Sciatic nerve (tissue), 2 donors: ENCODE measurements around the gene GBE1. TPM values are rescaled to one million over a fixed set of nuclear protein-coding genes. Genes with fewer than 3 reads are reported as not detected.
"Not testable (repeated sequence)": the region's sequence is repeated elsewhere in the genome, so short reads cannot be mapped to it uniquely, and the experiment has no call there.

Source experiments
- ATAC-seq: fragments of 200-7000 bp; cut with Tn5 transposase; one replicate; pipeline ENCODE4 v1.9.1; 2020; ENCODE audit warnings: mild to moderate bottlenecking, moderate library complexity
- DNase-seq: peaks from one replicate; pipeline ENCODE4 v3.0.0-alpha.2; 2020; ENCODE audit warnings: low spot score
- intact Hi-C: fragments of 100-400 bp; cut with DNase I; formaldehyde crosslinking; loops from one replicate; pipeline ENCODE4 v1.14.2; 2022
- total RNA-seq: library from RNA; stranded (reverse); fragmentation: NEBNext Ultra II Directional; extraction: Animal tissue kit (Norgen Biotek cat#: 25700); gene quantifications from one replicate; pipeline ENCODE4 v1.2.1, GENCODE V29; 2021
- donor health status: DM: no; HTN: no; CAD: no.
- donor health status: DM: no; HTN: no; CAD: no.

Gene GBE1
- total RNA-seq, result 40.1 TPM

DNA sequence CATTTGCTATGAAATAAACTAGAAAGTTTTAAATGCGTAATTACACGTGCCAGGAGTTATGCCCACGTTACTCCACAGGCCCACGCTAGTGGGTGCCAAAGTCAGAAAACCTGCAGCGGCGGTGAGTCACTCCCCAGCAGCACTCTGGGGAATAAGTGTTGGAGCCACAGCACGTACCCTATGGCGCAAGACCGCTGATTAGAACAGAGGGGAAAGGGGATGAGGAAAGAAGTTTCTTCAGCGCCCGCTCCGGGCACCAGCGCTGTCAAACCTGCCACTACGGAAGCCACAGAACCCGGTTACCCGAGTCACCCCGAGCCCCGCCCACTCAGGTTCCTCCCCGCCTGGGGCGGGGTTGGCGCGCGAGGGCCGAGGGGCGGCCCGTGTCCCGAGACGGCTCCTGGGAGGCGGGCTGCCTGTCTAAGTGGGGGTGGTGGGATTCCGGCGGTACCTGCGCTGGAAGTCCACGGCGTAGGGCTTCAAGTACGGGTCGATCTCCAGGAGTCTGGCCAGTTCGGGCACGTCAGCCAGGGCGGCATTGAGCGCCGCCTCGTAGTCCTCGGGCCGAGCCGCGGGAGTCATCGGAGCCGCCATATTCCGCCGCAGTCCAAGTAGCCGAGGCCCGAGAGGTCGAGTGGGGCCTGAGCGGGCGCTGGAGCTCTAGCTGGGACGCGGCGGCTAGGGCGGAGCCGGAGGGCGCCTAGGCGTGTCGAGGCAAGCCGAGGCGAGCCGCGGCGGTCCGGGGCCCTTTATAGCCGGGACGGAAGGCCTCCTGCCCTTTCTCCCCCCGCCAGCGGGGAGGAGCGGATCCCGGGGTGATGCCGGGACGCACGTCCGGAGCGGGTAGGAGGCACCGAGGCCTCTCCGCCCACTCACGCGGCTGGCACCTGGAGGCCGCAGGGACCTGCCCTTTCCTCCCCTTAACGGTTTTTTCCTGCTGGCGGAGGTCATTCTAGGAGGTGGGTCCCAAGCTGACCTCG lies at the start of gene GBE1:
Gene GBE1 (minus strand): TSS at position 722 of the 980 bp plus-strand sequence. CDS start 128 bp downstream, at position 594.
- intact Hi-C loops, result no loop called here
- ATAC-seq (peak; percentile 96), DNase-seq (peak; percentile 92)

DNA sequence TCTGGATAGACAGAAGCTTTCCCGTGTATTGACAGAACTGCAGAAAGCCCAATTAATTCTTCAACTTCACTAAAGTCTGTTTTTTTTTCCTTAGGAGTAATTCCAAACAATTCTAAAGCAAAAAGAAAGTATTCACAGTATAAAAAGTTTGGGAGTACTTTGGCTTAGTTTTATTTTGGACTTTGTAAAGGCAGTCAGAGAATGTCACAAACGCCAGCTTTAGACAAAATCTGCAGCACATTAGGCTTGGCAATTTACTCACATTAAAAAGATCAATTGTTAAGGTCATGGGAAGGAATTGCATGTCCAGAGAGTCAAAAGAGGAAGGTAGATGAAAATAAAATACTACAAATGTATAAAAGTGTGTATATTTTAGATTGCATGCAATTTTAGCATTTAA lies 47.5 kb upstream of the GBE1 start:
- no peak for ATAC-seq
- no peak for DNase-seq
- intact Hi-C loops, result no loop called here

DNA sequence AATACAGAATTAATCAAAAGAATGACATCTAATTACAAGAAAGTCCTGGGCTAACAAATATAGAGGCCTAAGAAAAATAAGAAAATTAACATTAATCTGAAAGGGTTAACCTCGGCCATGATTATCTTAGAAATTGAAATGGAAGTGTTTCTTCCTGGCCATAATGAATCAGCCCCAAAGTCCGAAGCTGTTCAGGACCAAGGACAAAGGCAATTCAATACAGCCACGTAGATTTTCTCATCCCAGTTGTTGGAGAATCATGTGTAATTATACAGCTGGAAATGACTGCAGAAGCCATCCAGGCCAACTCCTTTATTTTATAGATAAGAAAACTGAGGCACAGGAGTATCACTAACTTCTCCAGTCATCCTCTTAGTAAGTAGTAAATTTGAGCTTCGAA lies 38.0 kb upstream of the GBE1 start:
- no peak for DNase-seq
- no peak for ATAC-seq
- intact Hi-C loops, result no loop called here

DNA sequence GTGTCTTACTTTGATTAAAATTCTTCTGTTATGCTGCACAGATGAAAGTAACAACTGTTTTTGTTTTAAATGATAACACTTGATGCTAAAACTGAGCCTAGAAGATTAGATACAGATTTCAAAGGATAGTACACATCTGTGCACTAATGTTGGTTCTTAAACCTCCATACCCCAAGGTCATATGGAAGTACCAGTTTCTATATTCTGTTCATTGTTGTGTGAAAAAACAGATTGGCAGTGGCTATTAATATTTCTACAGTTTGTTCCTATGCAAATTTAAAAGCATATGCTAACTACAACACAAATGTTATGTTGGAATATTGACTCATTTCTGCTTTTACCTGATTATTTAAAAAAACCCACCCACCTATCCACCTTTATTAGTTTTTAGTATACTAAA lies 32.0 kb upstream of the GBE1 start:
- intact Hi-C loops, result no loop called here
- no peak for DNase-seq
- ATAC-seq, result no peak

DNA sequence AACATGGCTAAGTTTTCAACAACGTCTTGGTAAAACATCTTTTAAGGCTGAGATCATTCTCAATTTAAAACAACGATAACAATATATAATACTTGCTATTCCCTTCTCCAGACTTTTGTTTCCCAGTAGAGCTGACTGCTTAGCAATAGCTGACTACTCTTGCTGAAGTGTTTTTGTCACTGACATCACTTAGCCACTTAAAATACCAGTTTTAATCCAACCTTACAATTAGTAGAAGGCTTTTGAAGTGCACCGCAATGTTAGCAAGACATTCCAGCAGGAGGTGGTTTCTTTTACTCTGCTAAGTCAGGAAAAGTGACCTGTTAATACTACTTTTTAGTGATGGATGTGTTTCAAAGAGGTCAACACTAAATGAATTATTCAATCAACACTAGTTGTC lies 28.7 kb upstream of the GBE1 start:
- intact Hi-C loops, result no loop called here
- ATAC-seq (no peak), DNase-seq (no peak)

DNA sequence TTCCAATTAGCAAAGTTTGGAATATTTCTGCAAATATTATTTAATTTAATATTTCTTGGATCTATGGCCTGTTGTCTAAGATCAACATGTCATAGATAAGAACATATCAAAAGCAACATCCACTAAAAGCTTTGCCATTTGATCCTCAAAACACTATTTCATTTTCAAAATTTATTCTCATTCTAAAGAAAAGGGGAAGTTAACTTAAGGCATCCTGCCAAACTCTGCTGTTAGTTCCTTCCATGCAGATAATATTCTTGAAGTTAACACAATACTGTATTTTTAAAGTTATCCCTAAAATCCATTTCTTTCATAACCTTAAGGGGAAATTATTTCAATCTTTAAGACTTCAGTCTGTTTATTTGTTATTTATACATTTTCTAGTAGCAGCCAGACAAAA lies 28.2 kb upstream of the GBE1 start:
- intact Hi-C loops, result no loop called here
- ATAC-seq, result no peak
- DNase-seq, result no peak

DNA sequence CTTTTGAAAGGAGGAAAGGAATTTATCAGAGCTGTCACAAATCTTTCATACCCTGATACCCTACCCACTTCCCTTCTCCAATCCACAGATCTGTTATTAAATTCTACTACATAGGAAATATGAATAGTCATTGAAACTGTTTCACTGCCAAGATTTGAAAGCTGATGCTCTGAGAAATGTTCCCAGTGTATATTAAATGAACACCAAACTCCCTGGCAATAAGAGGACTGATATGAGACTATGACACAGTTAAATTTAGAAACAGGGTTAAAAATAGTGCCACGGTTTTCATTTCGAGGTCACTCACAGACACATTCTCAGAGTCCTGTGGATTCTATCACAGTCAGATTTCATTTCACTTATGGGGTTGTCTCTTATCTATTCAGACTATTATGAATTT lies 27.2 kb upstream of the GBE1 start:
- DNase-seq (no peak), ATAC-seq (no peak)
- intact Hi-C loops, result no loop called here

DNA sequence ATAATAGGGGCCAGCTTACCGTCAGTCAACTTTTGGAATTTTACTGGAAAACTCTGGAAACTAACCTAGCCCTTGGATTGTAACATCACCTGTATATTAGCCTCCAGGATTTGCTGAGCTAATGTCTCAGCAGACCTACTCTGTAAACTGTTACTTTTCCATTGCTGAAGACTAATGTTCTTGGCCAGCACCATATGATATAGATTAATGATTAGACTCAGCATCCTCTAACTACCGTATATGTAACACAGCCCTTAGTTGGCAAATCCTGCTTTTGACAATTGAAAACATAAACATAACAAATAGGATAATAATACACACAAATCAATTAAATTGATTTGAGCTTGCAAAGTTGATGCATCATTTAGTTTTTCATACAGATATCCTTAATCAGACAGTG lies 26.6 kb upstream of the GBE1 start:
- ATAC-seq (no peak), DNase-seq (no peak)
- intact Hi-C loops, result no loop called here

DNA sequence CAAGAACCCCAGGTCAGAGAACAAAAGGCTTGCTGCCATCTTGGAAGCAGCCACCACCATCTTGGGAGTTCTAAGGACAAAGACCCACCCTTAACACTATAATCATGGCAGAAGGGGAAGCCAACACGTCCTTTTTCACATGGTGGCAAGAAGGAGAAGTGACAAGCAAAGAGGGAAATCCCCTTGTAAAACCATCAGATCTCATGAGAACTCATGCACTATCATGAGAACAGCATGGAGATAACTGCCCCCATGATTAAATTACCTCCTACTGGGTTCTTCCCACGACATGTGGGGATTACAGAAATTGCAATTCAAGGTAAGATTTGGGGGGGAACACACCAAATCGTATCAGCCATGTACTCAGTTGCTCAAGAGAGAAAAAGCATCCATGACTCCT lies 21.1 kb upstream of the GBE1 start:
- no peak for DNase-seq
- intact Hi-C loops, result no loop called here

DNA sequence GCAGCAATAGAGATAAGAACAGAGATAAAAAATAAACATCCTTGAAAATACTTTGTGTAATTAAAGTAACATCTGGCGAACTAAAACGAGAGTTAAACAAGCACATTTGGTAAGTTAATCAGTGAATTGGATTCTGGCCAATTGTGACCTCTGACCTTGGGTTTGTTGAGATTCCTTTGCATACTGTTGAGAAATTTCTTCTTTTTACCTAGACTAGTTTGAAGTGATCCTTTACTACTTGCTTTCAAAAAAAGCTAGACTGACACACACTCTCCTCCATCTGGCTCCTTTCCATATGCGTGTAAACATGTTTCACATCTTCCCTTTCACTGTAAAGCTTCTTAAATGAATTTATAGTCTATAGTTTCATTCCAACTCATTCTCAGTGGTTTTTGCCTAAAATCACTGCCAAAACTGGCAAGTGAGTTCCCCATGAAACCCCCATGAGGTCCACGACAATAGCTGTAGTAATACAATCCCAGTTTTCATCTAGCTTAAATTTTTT lies 17.3 kb upstream of the GBE1 start:
- DNase-seq (no peak), ATAC-seq (no peak)
- intact Hi-C loops, result no loop called here

More for the DNA sequence above, 21.1 kb upstream of the GBE1 start:
- ATAC-seq, result no peak

DNA sequence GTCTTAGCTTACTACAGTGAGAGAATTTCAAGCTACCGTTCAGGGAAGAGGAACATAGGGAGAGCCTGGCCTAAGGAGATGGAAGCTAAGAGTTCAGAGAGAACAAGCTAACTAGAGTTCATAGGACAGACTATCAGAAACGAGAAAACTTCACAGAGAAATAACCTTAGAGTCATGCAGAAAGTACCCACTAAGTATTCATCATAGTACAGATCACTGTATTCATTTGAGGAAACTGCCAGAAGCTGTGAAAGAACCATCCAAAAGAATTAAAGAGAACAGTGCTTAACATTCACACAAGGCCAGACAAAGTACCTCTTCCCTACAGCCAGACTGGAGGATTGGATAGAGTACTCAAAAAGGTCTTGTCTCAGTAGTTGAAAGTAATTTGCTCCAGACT lies 15.2 kb upstream of the GBE1 start:
- DNase-seq (no peak), ATAC-seq (no peak)
- intact Hi-C loops, result no loop called here

DNA sequence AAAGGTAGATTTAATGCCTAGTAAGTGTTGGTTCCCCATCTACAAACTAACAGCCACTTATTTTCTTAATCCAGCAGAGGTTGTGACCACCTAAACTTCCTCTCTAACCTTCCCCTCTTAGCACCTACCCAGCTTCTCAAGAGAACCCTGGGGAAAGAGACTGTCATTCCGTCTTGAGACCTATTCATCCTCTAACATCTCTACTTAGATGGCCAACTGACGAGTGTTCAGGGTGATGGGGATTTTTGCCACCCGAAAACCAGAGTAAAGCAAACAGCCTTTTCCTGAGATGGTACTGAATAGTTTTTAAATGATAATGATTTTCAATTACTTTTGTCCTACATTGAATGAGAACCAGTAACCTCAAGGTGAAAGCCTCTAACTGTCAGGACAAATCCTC lies 9.3 kb upstream of the GBE1 start:
- intact Hi-C loops, result no loop called here
- no peak for DNase-seq
- no peak for ATAC-seq

DNA sequence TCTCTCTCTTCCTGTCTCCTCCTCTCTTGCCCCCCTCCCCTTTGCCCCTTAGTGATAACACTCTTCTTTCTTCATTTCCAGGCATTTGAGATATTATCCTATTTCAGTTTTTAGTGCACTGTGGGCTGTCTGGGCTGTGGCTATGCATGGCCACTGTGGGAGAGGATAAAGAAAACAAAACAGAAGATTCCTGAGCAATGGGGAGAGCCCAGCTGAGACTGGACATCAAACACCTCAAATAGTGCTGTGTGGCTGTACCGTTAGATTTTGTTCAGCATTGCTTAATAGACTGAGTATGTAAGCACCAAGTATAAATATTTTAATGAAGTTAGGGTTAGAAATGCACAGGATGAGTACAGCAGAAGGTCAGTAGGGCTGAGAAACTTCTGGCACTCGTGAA lies 7.9 kb upstream of the GBE1 start:
- DNase-seq (no peak), ATAC-seq (no peak)
- intact Hi-C loops, result no loop called here

DNA sequence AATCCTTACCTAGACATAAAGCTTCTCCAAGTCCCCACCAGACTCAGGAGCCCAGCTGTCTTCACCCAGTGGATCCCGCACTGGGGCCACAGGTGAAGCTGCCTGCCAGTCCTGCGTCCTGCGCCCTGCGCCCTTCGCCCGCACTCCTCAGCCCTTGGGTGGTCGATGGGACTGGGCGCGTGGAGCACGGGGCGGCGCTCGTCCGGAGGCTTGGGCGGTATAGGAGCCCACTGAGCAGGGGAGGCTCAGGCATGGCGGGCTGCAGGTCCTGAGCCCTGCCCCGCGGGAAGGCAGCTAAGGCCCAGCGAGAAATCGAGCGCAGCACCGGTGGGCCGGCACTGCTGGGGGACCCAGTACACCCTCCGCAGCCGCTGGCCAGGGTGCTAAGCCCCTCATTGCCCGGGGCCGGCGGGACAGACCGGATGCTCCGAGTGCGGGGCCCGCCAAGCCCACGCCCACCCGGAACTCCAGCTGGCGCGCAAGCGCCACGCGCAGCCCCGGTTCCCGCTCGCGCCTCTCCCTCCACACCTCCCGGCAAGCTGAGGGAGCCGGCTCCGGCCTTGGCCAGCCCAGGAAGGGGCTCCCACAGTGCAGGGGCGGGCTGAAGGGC lies 5.9 kb upstream of the GBE1 start:
- DNase-seq, ATAC-seq, intact Hi-C loops: not testable (repeated sequence)

DNA sequence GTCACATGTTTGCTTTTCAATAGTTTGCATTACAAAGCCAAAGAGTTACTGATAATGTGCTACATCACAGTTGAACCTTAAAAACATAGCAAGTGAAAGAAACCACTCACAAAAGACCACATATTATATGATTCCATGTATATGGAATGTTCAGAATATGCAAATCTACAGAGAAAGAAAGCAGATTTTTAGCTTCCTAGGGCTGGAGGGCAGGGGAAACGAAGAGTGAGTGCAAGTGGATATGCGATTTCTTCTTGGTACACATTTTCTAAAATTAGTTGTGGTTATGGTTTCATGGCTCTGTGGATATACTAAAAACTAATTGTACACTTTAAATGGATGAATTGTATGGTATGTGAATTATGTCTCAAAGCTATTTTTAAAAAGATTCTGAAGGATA lies 4.0 kb upstream of the GBE1 start:
- DNase-seq, result no peak
- ATAC-seq, result no peak
- intact Hi-C loops, result no loop called here

DNA sequence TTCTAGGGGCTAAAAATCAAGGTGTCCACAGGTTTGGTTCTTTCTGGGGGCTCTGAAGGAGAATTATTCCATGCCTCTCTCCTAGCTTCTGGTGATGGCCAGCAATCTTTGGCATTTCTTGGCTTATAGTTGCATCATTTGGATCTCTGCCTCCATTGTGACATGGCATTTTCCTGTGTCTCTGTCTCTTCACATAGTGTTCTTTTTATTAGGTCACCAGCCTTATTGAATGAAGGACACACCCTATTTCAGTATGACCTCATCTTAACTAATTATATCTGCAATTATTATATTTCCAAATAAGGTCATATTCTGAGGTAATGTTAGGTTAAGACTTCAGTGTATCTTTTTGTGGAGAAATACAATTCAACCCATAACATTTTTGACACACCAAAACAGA lies 3.2 kb upstream of the GBE1 start:
- intact Hi-C loops, result no loop called here
- ATAC-seq (no peak), DNase-seq (no peak)

DNA sequence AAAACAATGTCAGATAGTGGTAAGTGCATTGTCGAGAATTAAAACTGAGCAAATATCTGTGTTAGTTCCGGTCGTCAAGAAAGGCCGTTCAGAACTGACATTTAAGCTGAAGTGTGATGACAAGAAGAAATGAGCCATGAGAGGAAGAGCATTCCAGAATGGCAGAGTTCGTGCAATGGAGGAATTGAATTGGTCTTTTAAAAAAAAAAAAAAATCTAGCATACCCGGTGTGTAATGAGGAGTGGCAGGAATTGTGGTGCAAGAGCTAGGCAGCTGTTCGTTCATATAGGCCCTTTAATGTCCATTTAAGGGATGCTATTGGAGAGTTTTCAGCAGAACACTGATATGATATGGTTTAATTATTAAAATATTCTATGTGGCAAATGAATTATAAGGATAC lies 2.6 kb upstream of the GBE1 start:
- no peak for DNase-seq
- intact Hi-C loops, result no loop called here
- ATAC-seq, result no peak

DNA sequence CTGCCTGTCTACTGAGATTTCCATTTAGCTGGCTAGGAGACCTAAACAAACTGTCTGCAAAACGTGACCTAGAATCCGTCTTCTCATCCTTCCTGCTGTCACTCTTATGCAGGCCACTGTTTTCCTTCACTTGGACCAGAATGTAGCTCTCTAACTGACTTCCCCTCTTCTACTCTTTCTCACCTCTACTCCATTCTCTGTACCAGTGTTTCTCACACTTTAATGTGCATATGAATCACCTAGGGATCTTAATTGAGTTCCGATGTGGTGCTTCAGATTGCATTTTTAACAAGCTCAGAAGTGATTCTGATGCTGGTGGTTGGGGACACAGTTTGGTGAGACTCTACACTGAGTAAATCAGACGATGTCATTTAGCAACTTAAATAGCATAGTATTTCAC lies 1.6 kb upstream of the GBE1 start:
- no peak for ATAC-seq
- intact Hi-C loops, result no loop called here
- no peak for DNase-seq

DNA sequence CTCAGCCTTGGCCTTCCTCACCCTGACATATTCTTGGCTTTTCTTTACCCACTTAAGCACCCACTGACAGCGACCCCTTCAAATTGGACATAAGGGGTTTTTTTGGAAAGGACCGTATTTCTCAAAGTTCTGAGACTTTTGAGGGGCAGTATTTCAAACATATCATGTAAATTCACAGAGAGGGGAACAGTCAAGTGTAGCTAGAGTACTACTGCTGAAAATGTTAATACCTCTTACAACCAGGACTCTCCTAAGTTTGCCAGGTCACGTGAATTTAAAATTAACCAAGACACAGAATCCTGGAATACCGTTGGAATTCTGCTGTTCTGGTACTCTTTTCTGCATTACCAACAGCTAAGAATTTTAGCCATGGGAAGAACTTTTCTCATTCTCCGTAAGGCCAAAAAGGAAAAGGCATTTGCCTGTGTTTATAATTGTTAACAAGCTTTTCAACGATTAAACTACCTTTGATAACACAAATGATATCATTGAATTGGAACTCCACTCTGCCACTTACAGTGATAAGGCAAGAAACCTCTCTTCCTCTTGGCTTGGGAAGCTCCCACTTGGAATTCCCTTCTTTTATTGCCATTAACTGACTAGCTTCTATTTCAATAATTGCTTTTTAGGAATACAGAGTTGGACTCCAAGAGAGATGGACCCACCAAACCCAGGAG lies 597 bp upstream of the GBE1 start:
- intact Hi-C loops, result no loop called here

DNA sequence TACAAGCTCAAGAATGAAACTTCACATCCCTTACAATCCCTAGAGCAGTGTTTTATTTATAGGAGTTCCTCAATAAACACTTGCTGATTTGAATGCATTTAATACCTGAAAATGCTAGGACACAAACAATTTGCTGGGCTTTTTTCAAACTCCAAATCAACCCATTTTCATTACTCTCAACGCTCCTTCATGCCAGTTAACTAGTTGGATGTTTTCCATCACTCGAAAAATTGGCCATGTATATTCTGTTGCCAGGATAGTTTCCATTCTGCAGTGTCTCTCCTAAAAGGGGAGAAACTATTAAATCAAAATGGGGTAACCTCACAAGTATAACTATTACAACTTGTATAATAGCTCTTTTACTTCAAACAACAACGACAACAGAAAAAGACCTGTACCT lies 1.2 kb downstream of the GBE1 start:
- intact Hi-C loops, result no loop called here
- ATAC-seq (no peak), DNase-seq (no peak)

More for the DNA sequence above, 597 bp upstream of the GBE1 start:
- no peak for DNase-seq
- ATAC-seq, result no peak
